Measurements from ENCODE around the gene XIRP1. TPM values are rescaled to one million over a fixed set of nuclear protein-coding genes. Genes with fewer than 3 reads are reported as not detected.
"Not testable (repeated sequence)": the region's sequence is repeated elsewhere in the genome, so short reads cannot be mapped to it uniquely, and the experiment has no call there.

XIRP1 gene
- not detected for polyA plus RNA-seq (2013, experiment 1 of 2)
- polyA plus RNA-seq (2013, experiment 2 of 2): 0.13 TPM

- Histone ChIP-seq H3K9me3 (ENCODE audit: insufficient read depth, low read depth, low read length) (no peaks in the 10 kb centered on the region), H3K27ac (ENCODE audit: low read depth, low read length) (no peak within 1 kb of the TSS), H3K9ac (ENCODE audit: low read depth, low read length) (no peak within 1 kb of the TSS), H3K36me3 (ENCODE audit: insufficient read depth, low read length) (no peaks in the 10 kb centered on the region), H3K4me3 (ENCODE audit: low read length) (no peak within 1 kb of the TSS), H3K4me1 (ENCODE audit: insufficient read depth, low read length) (peaks cover 4% of the 10 kb centered on the region; the same call in 1 of the 2 replicates), H3K27me3 (ENCODE audit: insufficient read depth, low read length) (no peaks in the 10 kb centered on the region; the same call in 1 of the 2 replicates)
- 93% methylated on average over 9 of the region's 9 CpGs for WGBS
These were observed at the start of gene XIRP1 for GRCh38 chr3:39192490-39193092. Gene XIRP1, minus strand, starts transcription at chr3:39192595. Its CDS starts 3,150 bp downstream, at chr3:39189445.

- Histone ChIP-seq H3K27me3 (ENCODE audit: insufficient read depth, low read length) (no peaks in the 10 kb centered on the region), H3K9ac (ENCODE audit: low read depth, low read length) (no peak overlapping the region), H3K4me1 (ENCODE audit: insufficient read depth, low read length) (no peaks in the 10 kb centered on the region), H3K4me3 (ENCODE audit: low read length) (no peak overlapping the region), H3K36me3 (ENCODE audit: insufficient read depth, low read length) (no peaks in the 10 kb centered on the region), H3K27ac (ENCODE audit: low read depth, low read length) (no peak overlapping the region), H3K9me3 (ENCODE audit: insufficient read depth, low read depth, low read length) (no peaks in the 10 kb centered on the region)
These were observed 49.2 kb upstream of the XIRP1 start for GRCh38 chr3:39241561-39241960.

- Histone ChIP-seq H3K4me3 (ENCODE audit: low read length) (no peak overlapping the region), H3K9ac (ENCODE audit: low read depth, low read length) (no peak overlapping the region), H3K27ac (ENCODE audit: low read depth, low read length) (no peak overlapping the region), H3K4me1 (ENCODE audit: insufficient read depth, low read length) (no peaks in the 10 kb centered on the region), H3K36me3 (ENCODE audit: insufficient read depth, low read length) (no peaks in the 10 kb centered on the region), H3K9me3 (ENCODE audit: insufficient read depth, low read depth, low read length) (no peaks in the 10 kb centered on the region), H3K27me3 (ENCODE audit: insufficient read depth, low read length) (0 out of 2 replicates have a peak, but pooled peaks cover 3% of the 10 kb centered on the region)
- WGBS: 94% methylated on average over 6 of the region's 6 CpGs
These were observed 44.6 kb upstream of the XIRP1 start for GRCh38 chr3:39237027-39237426.

GRCh38 chr3:39234651-39235050 lies 42.3 kb upstream of the XIRP1 start:
- H3K4me3 ChIP-seq (ENCODE audit: low read length): no peak overlapping the region
- H3K36me3 ChIP-seq (ENCODE audit: insufficient read depth, low read length): no peaks in the 10 kb centered on the region
- H3K9ac ChIP-seq (ENCODE audit: low read depth, low read length): no peak overlapping the region
- H3K27me3 ChIP-seq (ENCODE audit: insufficient read depth, low read length): 0 out of 2 replicates have a peak, but pooled peaks cover 3% of the 10 kb centered on the region
- WGBS: no CpG with 5 or more reads among the region's 2 CpGs
- H3K4me1 ChIP-seq (ENCODE audit: insufficient read depth, low read length): no peaks in the 10 kb centered on the region
- no peak overlapping the region for H3K27ac ChIP-seq (ENCODE audit: low read depth, low read length)
- H3K9me3 ChIP-seq (ENCODE audit: insufficient read depth, low read depth, low read length): no peaks in the 10 kb centered on the region

- 64% methylated on average over 2 of the region's 3 CpGs for WGBS
- Histone ChIP-seq H3K4me3 (ENCODE audit: low read length) (no peak overlapping the region), H3K4me1 (ENCODE audit: insufficient read depth, low read length) (no peaks in the 10 kb centered on the region), H3K27me3 (ENCODE audit: insufficient read depth, low read length) (0 out of 2 replicates have a peak, but pooled peaks cover 3% of the 10 kb centered on the region), H3K9ac (ENCODE audit: low read depth, low read length) (no peak overlapping the region), H3K27ac (ENCODE audit: low read depth, low read length) (no peak overlapping the region), H3K9me3 (ENCODE audit: insufficient read depth, low read depth, low read length) (no peaks in the 10 kb centered on the region), H3K36me3 (ENCODE audit: insufficient read depth, low read length) (no peaks in the 10 kb centered on the region)
These were observed 40.5 kb upstream of the XIRP1 start for GRCh38 chr3:39232859-39233258.

GRCh38 chr3:39230453-39230852 lies 38.1 kb upstream of the XIRP1 start:
- Histone ChIP-seq H3K4me3 (ENCODE audit: low read length) (no peak overlapping the region), H3K9ac (ENCODE audit: low read depth, low read length) (no peak overlapping the region), H3K9me3 (ENCODE audit: insufficient read depth, low read depth, low read length) (no peaks in the 10 kb centered on the region), H3K27me3 (ENCODE audit: insufficient read depth, low read length) (0 out of 2 replicates have a peak, but pooled peaks cover 3% of the 10 kb centered on the region), H3K36me3 (ENCODE audit: insufficient read depth, low read length) (no peaks in the 10 kb centered on the region), H3K27ac (ENCODE audit: low read depth, low read length) (no peak overlapping the region), H3K4me1 (ENCODE audit: insufficient read depth, low read length) (no peaks in the 10 kb centered on the region)
- no CpG with 5 or more reads among the region's 1 CpG for WGBS

GRCh38 chr3:39228496-39228895 lies 36.1 kb upstream of the XIRP1 start:
- Histone ChIP-seq H3K9ac (ENCODE audit: low read depth, low read length) (no peak overlapping the region), H3K4me1 (ENCODE audit: insufficient read depth, low read length) (no peaks in the 10 kb centered on the region), H3K9me3 (ENCODE audit: insufficient read depth, low read depth, low read length) (no peaks in the 10 kb centered on the region), H3K36me3 (ENCODE audit: insufficient read depth, low read length) (no peaks in the 10 kb centered on the region), H3K4me3 (ENCODE audit: low read length) (no peak overlapping the region), H3K27me3 (ENCODE audit: insufficient read depth, low read length) (0 out of 2 replicates have a peak, but pooled peaks cover 3% of the 10 kb centered on the region), H3K27ac (ENCODE audit: low read depth, low read length) (no peak overlapping the region)
- 98% methylated on average over 2 of the region's 4 CpGs for WGBS

- H3K27ac ChIP-seq (ENCODE audit: low read depth, low read length); H3K9me3 ChIP-seq (ENCODE audit: insufficient read depth, low read depth, low read length); H3K9ac ChIP-seq (ENCODE audit: low read depth, low read length); H3K4me3 ChIP-seq (ENCODE audit: low read length); H3K36me3 ChIP-seq (ENCODE audit: insufficient read depth, low read length); H3K4me1 ChIP-seq (ENCODE audit: insufficient read depth, low read length); H3K27me3 ChIP-seq (ENCODE audit: insufficient read depth, low read length): not testable (repeated sequence)
- 95% methylated on average over 21 of the region's 32 CpGs for WGBS
These were observed 35.2 kb upstream of the XIRP1 start for GRCh38 chr3:39227596-39227995.

GRCh38 chr3:39226106-39226741 lies 33.8 kb upstream of the XIRP1 start:
- no peaks in the 10 kb centered on the region for H3K36me3 ChIP-seq (ENCODE audit: insufficient read depth, low read length)
- no peak overlapping the region for H3K4me3 ChIP-seq (ENCODE audit: low read length)
- H3K9me3 ChIP-seq (ENCODE audit: insufficient read depth, low read depth, low read length): no peaks in the 10 kb centered on the region
- no peaks in the 10 kb centered on the region for H3K4me1 ChIP-seq (ENCODE audit: insufficient read depth, low read length)
- WGBS: 85% methylated on average over 3 of the region's 3 CpGs
- no peak overlapping the region for H3K9ac ChIP-seq (ENCODE audit: low read depth, low read length)
- H3K27ac ChIP-seq (ENCODE audit: low read depth, low read length): no peak overlapping the region
- no peaks in the 10 kb centered on the region for H3K27me3 ChIP-seq (ENCODE audit: insufficient read depth, low read length)

- 78% methylated on average over 2 of the region's 2 CpGs for WGBS
- Histone ChIP-seq H3K9me3 (ENCODE audit: insufficient read depth, low read depth, low read length) (no peaks in the 10 kb centered on the region), H3K9ac (ENCODE audit: low read depth, low read length) (no peak overlapping the region), H3K4me3 (ENCODE audit: low read length) (no peak overlapping the region), H3K27me3 (ENCODE audit: insufficient read depth, low read length) (no peaks in the 10 kb centered on the region), H3K27ac (ENCODE audit: low read depth, low read length) (no peak overlapping the region), H3K36me3 (ENCODE audit: insufficient read depth, low read length) (no peaks in the 10 kb centered on the region), H3K4me1 (ENCODE audit: insufficient read depth, low read length) (no peaks in the 10 kb centered on the region)
These were observed 31.9 kb upstream of the XIRP1 start for GRCh38 chr3:39224288-39224687.

- Histone ChIP-seq H3K27me3 (ENCODE audit: insufficient read depth, low read length) (no peaks in the 10 kb centered on the region), H3K36me3 (ENCODE audit: insufficient read depth, low read length) (no peaks in the 10 kb centered on the region), H3K4me1 (ENCODE audit: insufficient read depth, low read length) (no peaks in the 10 kb centered on the region), H3K4me3 (ENCODE audit: low read length) (no peak overlapping the region), H3K9ac (ENCODE audit: low read depth, low read length) (no peak overlapping the region), H3K27ac (ENCODE audit: low read depth, low read length) (no peak overlapping the region), H3K9me3 (ENCODE audit: insufficient read depth, low read depth, low read length) (no peaks in the 10 kb centered on the region)
- WGBS: 81% methylated on average over 2 of the region's 2 CpGs
These were observed 30.5 kb upstream of the XIRP1 start for GRCh38 chr3:39222939-39223338.

Measured in HUES64 (cell line).